ENCODE measurements around the gene KRT82. TPM values are rescaled to one million over a fixed set of nuclear protein-coding genes. Genes with fewer than 3 reads are reported as not detected.
A peak's percentile ranks its signal among the peaks of the same experiment; 100 is the strongest.

KRT82 gene
- total and polyA plus RNA-seq, 11 donors: not detected

GRCh38 chr12:52380271-52380694 is 25.9 kb downstream of the KRT82 start:
- intact Hi-C loops (cut with DNase I): loop anchor here in 1 of 10 donors (10.0 kb wide), 1 partner anchor 125 kb away; no protein-coding TSS in a partner anchor

GRCh38 chr12:52379536-52379935 is 26.6 kb downstream of the KRT82 start:
- intact Hi-C loops (cut with DNase I): loop anchor here in 8 of 10 donors (5.0 to 10.0 kb wide), 6 partner anchors 128 to 595 kb away; partner anchors contain the start of gene KRT74 (in 2 of the 8)
- no peak for ATAC-seq
- TF ChIP-seq CTCF (IDR thresholded peaks at IDR 0.05): no peak
- TF ChIP-seq POLR2A (IDR thresholded peaks at IDR 0.05): no peak

More at GRCh38 chr12:52380271-52380694, 25.9 kb downstream of the KRT82 start:
- no peak overlapping the region for H3K4me3 ChIP-seq
- no peak for TF ChIP-seq POLR2A (IDR thresholded peaks at IDR 0.05)
- peak; percentile 7 to 57 (median 32) for TF ChIP-seq CTCF (IDR thresholded peaks at IDR 0.05)
- H3K27ac ChIP-seq: no peak overlapping the region
- peaks cover 0 to 20% (median 0%) of the 10 kb centered on the region in 9 donors for H3K27me3 ChIP-seq
- ATAC-seq: peak in 3 of 4 donors; percentile 23 to 51 (median 26)
- H3K4me1 ChIP-seq: no peaks in the 10 kb centered on the region
- WGBS, 4 donors: 46 to 59% (median 51%) methylated on average over 15 of the region's 15 CpGs
- DNase-seq: peak in 1 of 5 donors; percentile 44
- no peaks in the 10 kb centered on the region for H3K9me3 ChIP-seq
- no peaks in the 10 kb centered on the region for H3K36me3 ChIP-seq

GRCh38 chr12:52378091-52378490 is 28.0 kb downstream of the KRT82 start:
- DNase-seq: no peak
- intact Hi-C loops (cut with DNase I): loop anchor here in 8 of 10 donors (5.0 to 10.0 kb wide), 6 partner anchors 129 to 597 kb away; partner anchors contain the start of gene KRT74 (in 2 of the 8)
- Histone ChIP-seq H3K4me1 (no peaks in the 10 kb centered on the region), H3K27ac (no peak overlapping the region), H3K36me3 (no peaks in the 10 kb centered on the region), H3K4me3 (no peak overlapping the region), H3K9me3 (peaks cover 0 to 8% (median 0%) of the 10 kb centered on the region in 12 donors), H3K27me3 (peaks cover 0 to 20% (median 0%) of the 10 kb centered on the region in 9 donors)
- no peak for ATAC-seq
- no peak for TF ChIP-seq CTCF (IDR thresholded peaks at IDR 0.05)
- no peak for TF ChIP-seq POLR2A (IDR thresholded peaks at IDR 0.05)
- WGBS, 4 donors: 44 to 65% (median 64%) methylated on average over 2 to 19 of the region's 19 CpGs

More at GRCh38 chr12:52379536-52379935, 26.6 kb downstream of the KRT82 start:
- peaks cover 0 to 2% (median 0%) of the 10 kb centered on the region in 12 donors for H3K9me3 ChIP-seq
- peaks cover 0 to 20% (median 0%) of the 10 kb centered on the region in 9 donors for H3K27me3 ChIP-seq
- no peak overlapping the region for H3K27ac ChIP-seq
- 85 to 96% (median 94%) methylated on average over 6 of the region's 6 CpGs for WGBS, 4 donors
- no peak overlapping the region for H3K4me3 ChIP-seq
- no peaks in the 10 kb centered on the region for H3K4me1 ChIP-seq
- DNase-seq: no peak
- H3K36me3 ChIP-seq: no peaks in the 10 kb centered on the region

- WGBS, 4 donors: 86 to 93% (median 88%) methylated on average over 8 of the region's 8 CpGs
- Histone ChIP-seq H3K36me3 (no peaks in the 10 kb centered on the region), H3K27me3 (peaks cover 0 to 20% (median 0%) of the 10 kb centered on the region in 9 donors), H3K4me1 (no peaks in the 10 kb centered on the region), H3K9me3 (peaks cover 0 to 8% (median 0%) of the 10 kb centered on the region in 12 donors), H3K27ac (no peak overlapping the region), H3K4me3 (no peak overlapping the region)
- TF ChIP-seq POLR2A (IDR thresholded peaks at IDR 0.05) (no peak), CTCF (IDR thresholded peaks at IDR 0.05) (no peak)
- ATAC-seq (no peak), DNase-seq (no peak)
- intact Hi-C loops (cut with DNase I): loop anchor here in 8 of 10 donors (5.0 to 10.0 kb wide), 6 partner anchors 130 to 598 kb away; partner anchors contain the start of gene KRT74 (in 2 of the 8)
These were observed 28.9 kb downstream of the KRT82 start for GRCh38 chr12:52377266-52377665.
